Prostate gland (tissue), 2 donors: ENCODE results near the gene MAGI2.

Source experiments
- CTCF ChIP-seq, 4 experiments: fragments of 200-600 bp in 2 of 4; fragments of 450-650 bp in 2 of 4; sonication (generic) in 2 of 4; IDR thresholded peaks; 1 replicate in 3 of 4; 2 replicates in 1 of 4; pipeline ENCODE4 v1.5.1; 2016 to 2019; ENCODE audit warnings: antibody characterized with exemption in 4 of 4, mild to moderate bottlenecking in 2 of 4, moderate library complexity in 2 of 4
- POLR2A ChIP-seq: fragments of 450-650 bp; IDR thresholded peaks from one replicate; pipeline ENCODE4 v1.6.1; 2016; ENCODE audit warnings: antibody characterized with exemption, mild to moderate bottlenecking

GRCh38 chr7:78576236-78576635 lies 877.2 kb downstream of the MAGI2 start:
- TF ChIP-seq CTCF (IDR thresholded peaks at IDR 0.05) (no peak), POLR2A (no peak)
